ENCODE data around the gene TLE5. TPM values are rescaled to one million over a fixed set of nuclear protein-coding genes. Genes with fewer than 3 reads are reported as not detected.

The TLE5 gene
- polyA plus RNA-seq, 1 donor from 2014 or later = 153 TPM

GRCh38 chr19:3110126-3110825 is 48.0 kb upstream of the TLE5 start:
- Histone ChIP-seq H3K4me3 (ENCODE audit: low read length) (no peak overlapping the region), H3F3A (ENCODE audit: insufficient read depth, low read length, poor library complexity, severe bottlenecking) (no peaks in the 10 kb centered on the region), H3K9ac (ENCODE audit: low read length) (no peak overlapping the region), H3K9me2 (ENCODE audit: insufficient read depth, low read length) (no peaks in the 10 kb centered on the region), H3K4me2 (ENCODE audit: low read length) (no peak overlapping the region), H4K20me1 (ENCODE audit: insufficient read depth) (no peaks in the 10 kb centered on the region), H3K27ac (ENCODE audit: low read length) (no peak overlapping the region), H2AFZ (ENCODE audit: low read depth, low read length) (no peak overlapping the region), H3K36me3 (ENCODE audit: insufficient read depth, low read length) (no peaks in the 10 kb centered on the region), H3K27me3 (ENCODE audit: insufficient read depth, low read depth, low read length) (no peaks in the 10 kb centered on the region), H3K9me3 (ENCODE audit: low read length) (no peaks in the 10 kb centered on the region), H3K79me2 (replicated peaks; ENCODE audit: insufficient read depth, low read length) (peaks cover 8% of the 10 kb centered on the region)
- TF ChIP-seq REST (IDR thresholded peaks at IDR 0.05; ENCODE audit: borderline replicate concordance) = no peak
- TF ChIP-seq CTCF (IDR thresholded peaks at IDR 0.05; ENCODE audit: poor library complexity, severe bottlenecking) = no peak
- TF ChIP-seq MXI1 (conservative IDR thresholded peaks at IDR 0.05; ENCODE audit: poor library complexity, severe bottlenecking) = no peak
- no peak for TF ChIP-seq TAF1 (IDR thresholded peaks at IDR 0.05; ENCODE audit: low read depth)
- no peak for TF ChIP-seq EP300 (conservative IDR thresholded peaks at IDR 0.05; ENCODE audit: poor library complexity, severe bottlenecking)
- TF ChIP-seq RAD21 (conservative IDR thresholded peaks at IDR 0.05) = no peak
- TF ChIP-seq EZH2 (IDR thresholded peaks at IDR 0.05; ENCODE audit: borderline replicate concordance, insufficient read depth, low read length, poor library complexity, severe bottlenecking) = no peak
- no peak for TF ChIP-seq SMC3 (conservative IDR thresholded peaks at IDR 0.05; ENCODE audit: poor library complexity)
- TF ChIP-seq POLR2AphosphoS5 (IDR thresholded peaks at IDR 0.05) = no peak

- no peak for TF ChIP-seq MXI1 (conservative IDR thresholded peaks at IDR 0.05; ENCODE audit: poor library complexity, severe bottlenecking)
- no peak for TF ChIP-seq CTCF (IDR thresholded peaks at IDR 0.05; ENCODE audit: poor library complexity, severe bottlenecking)
- no peak for TF ChIP-seq SMC3 (conservative IDR thresholded peaks at IDR 0.05; ENCODE audit: poor library complexity)
- TF ChIP-seq REST (IDR thresholded peaks at IDR 0.05; ENCODE audit: borderline replicate concordance) = no peak
- no peak for TF ChIP-seq POLR2AphosphoS5 (IDR thresholded peaks at IDR 0.05)
- TF ChIP-seq EP300 (conservative IDR thresholded peaks at IDR 0.05; ENCODE audit: poor library complexity, severe bottlenecking) = no peak
- TF ChIP-seq RAD21 (conservative IDR thresholded peaks at IDR 0.05) = no peak
- no peak for TF ChIP-seq EZH2 (IDR thresholded peaks at IDR 0.05; ENCODE audit: borderline replicate concordance, insufficient read depth, low read length, poor library complexity, severe bottlenecking)
- no peak for TF ChIP-seq TAF1 (IDR thresholded peaks at IDR 0.05; ENCODE audit: low read depth)
- no peak overlapping the region for H3K27ac ChIP-seq (ENCODE audit: low read length)
- H3K4me2 ChIP-seq (ENCODE audit: low read length) = no peak overlapping the region
- H3K9me2 ChIP-seq (ENCODE audit: insufficient read depth, low read length) = no peaks in the 10 kb centered on the region
- H3K4me3 ChIP-seq (ENCODE audit: low read length) = no peak overlapping the region
- no peak overlapping the region for H2AFZ ChIP-seq (ENCODE audit: low read depth, low read length)
- no peak overlapping the region for H3K9ac ChIP-seq (ENCODE audit: low read length)
- no peaks in the 10 kb centered on the region for H3F3A ChIP-seq (ENCODE audit: insufficient read depth, low read length, poor library complexity, severe bottlenecking)
- H4K20me1 ChIP-seq (ENCODE audit: insufficient read depth) = no peaks in the 10 kb centered on the region
- H3K79me2 ChIP-seq (replicated peaks; ENCODE audit: insufficient read depth, low read length) = peaks cover 8% of the 10 kb centered on the region
- H3K9me3 ChIP-seq (ENCODE audit: low read length) = no peaks in the 10 kb centered on the region
- no peaks in the 10 kb centered on the region for H3K27me3 ChIP-seq (ENCODE audit: insufficient read depth, low read depth, low read length)
- H3K36me3 ChIP-seq (ENCODE audit: insufficient read depth, low read length) = no peaks in the 10 kb centered on the region
Measured at GRCh38 chr19:3109491-3109890, 47.2 kb upstream of the TLE5 start.
